ENCODE measurements around the gene VGF.

DNA sequence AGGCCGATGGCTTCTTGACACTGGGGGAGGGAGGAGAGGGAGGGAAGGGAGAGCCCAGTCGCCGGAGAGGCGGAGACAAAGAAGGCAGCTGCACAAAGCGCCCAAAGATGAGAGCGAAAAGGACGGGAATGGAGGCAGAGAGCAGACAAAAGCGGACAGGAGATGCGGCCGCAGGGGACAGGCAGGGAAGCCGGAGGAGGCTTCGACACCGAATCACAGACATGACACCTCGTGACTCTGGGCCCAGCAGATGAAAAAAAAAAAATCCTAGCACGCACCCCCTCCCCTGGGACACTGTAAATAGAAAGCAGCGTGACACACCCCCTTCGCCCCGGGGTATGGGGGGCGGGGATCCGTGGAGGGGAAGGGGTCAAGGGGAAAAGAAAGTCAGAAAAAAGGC is 13.7 kb upstream of the VGF start:
- TF ChIP-seq CTCF (IDR thresholded peaks at IDR 0.05; ENCODE audit: insufficient read depth, low read length) (no peak), REST (IDR thresholded peaks at IDR 0.05; ENCODE audit: insufficient replicate concordance, low read depth) (no peak), POLR2AphosphoS5 (IDR thresholded peaks at IDR 0.05; ENCODE audit: low read depth) (no peak)
